LNCaP clone FGC (cell line): ENCODE results near the gene C1QB.

Experiments
- DNase-seq: peaks from one replicate; pipeline ENCODE4 v3.0.0-alpha.2; 2011; ENCODE audit warnings: low read depth
- H3K4me3 ChIP-seq: 2 replicates; pipeline ENCODE4 v1.5.1; 2011; ENCODE audit warnings: mild to moderate bottlenecking, low read depth, low read length, control low read depth
- CTCF ChIP-seq: IDR thresholded peaks from 2 replicates; pipeline ENCODE4 v1.5.1; 2012; ENCODE audit warnings: mild to moderate bottlenecking; ENCODE audit not compliant: control insufficient read depth, insufficient read depth; ENCODE audit errors: extremely low read depth

The C1QB gene

DNA sequence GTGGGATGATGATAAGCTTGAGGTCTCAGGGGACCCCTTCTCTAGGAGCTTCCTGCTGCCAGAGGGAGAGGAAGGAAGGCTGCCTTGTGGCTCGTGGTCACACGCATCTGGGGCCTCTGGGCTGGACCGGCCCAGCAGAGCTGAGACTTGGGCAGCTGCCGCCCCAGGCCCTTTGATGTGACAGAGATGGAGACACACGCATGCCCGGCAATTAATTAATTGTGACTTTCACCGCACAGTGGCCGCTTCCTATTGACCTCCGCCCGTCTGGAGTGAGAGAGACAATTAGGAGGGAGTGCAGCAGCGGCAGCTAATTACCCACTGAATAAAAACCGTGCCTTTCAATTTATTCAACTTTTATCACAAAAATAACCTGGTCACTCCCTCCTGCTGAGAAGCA lies 33.2 kb upstream of the C1QB start:
- no peak overlapping the region for H3K4me3 ChIP-seq
- no peak for TF ChIP-seq CTCF
- no peak for DNase-seq

DNA sequence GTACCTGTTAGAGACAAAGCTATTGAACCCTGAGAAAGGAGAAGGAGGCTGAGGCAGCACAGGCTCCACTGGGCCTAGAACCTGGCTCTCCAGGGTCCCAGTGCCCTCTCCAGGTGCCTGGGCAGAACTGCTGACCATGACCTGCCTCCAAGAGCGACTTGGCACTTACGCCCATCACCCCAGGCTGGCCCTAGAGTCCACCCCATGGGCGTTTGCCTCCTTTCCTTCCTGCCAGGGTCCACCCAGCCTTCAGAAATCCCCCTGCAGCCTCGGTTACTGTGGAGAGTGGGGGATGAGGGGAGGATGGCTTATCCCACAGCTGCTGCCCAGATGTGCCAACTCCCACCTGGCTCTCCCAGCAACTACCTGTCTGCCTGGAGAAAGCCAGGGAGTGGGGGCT lies 31.3 kb upstream of the C1QB start:
- no peak for TF ChIP-seq CTCF
- DNase-seq, result no peak
- no peak overlapping the region for H3K4me3 ChIP-seq

DNA sequence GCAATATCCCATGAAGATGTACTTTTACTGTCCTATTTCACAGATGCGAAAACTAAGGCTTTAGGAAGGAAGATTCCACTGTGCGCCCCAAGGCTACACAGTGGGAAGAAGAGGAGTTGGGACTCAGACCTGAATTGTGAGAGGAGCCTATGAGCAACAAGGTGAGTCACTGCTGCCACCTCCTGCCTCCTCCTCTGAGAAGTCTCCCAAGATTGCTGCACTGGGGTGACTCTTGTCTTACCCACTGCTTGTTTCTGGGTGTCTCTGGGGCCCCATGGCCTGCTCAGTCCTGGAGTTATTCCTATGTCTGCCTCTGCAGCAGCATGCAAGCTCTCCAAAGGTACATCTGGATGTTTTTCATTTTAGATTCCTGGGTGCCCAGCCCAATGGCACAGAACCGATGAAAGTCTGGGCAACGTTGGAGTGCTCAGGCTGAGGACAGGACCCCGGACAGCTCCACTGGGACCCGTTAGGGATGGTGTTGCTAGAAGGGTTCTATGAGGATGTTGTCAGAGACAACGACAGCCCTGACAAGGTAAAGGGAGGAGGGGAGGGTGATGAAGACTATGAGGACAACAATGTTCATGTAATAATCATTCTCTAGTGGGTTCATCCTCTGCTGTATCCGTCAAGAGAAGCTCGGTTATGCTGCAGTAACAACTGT lies 27.6 kb upstream of the C1QB start:
- TF ChIP-seq CTCF, result no peak
- H3K4me3 ChIP-seq, result no peak overlapping the region
- no peak for DNase-seq

DNA sequence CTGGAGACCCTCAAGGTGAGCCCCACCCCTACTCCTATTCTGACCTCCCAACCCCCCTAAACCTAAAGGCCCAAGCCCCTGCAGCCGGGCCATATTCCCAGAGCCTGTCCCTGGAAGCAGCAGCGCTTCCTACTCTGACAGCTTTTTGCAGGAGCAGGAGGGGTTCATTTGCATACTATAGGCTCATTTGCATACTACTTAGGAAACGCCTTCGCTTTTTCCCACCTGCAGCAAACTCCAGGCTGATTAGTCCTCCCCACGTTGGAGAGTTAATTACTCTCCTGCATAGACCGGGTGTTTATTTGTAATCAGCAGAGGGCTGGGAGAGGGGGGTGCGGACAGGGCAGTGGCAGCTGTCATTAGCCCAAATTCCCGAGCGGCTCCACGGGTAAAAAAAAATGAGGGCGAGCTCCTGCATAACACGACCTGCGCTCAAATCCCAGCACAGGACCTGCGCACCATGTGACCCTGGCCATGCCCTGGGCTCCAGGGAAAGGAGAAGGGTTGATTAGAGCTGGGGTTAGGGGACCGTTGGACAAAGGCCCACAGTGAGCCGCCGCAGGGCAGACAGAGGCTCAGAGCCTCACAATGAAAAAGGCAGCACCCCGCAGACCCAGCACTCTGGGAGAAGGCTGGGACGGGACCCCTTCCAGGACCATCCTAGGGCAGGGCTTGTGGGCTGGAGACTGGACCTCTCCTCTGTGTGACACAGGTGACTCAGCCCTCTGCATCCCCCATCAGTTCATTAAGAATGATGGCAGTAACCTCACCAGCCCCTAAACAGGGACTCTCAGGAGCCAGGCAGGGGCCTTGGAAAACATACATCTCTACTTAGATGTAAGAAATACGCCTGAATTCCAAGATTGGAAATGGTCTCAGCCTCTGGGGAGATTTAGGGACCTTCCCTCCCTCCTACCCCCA lies 26.5 kb upstream of the C1QB start:
- DNase-seq, result no peak
- no peak overlapping the region for H3K4me3 ChIP-seq
- no peak for TF ChIP-seq CTCF

GRCh38 chr1:22627331-22627730 lies 25.7 kb upstream of the C1QB start:
- no peak for TF ChIP-seq CTCF
- H3K4me3 ChIP-seq, result no peak overlapping the region
- no peak for DNase-seq

- no peak for TF ChIP-seq CTCF
- peak; percentile 17 for DNase-seq
- no peak overlapping the region for H3K4me3 ChIP-seq
Observed at GRCh38 chr1:22628698-22629444, 24.2 kb upstream of the C1QB start.
